ENCODE measurements around the gene GRIK2.

GRIK2 gene

GRCh38 chr6:101458336-101458735 is 64.8 kb downstream of the GRIK2 start:
- no peak for DNase-seq

DNA sequence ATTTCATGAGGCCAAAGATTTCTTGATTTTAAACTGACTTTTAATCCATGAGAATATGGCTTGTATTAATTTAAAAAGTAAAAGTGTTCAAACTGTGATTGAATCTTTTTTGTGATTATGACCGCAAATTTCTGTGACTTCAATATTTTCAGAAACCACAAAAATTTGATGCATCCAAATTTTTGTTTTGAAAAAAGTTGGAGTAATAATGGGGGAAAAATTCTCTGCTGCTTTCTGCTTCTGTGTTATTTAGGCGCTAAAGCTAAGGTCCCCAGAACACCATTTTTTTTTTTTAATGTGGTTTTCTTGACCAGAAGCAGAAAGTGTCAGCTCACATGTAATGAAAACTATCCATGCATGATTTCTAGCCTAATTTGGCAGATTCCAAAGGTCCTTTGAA is 65.3 kb downstream of the GRIK2 start:
- no peak for DNase-seq

- DNase-seq, result no peak
These were observed 69.1 kb downstream of the GRIK2 start for GRCh38 chr6:101462576-101462975.

GRCh38 chr6:101465863-101466262 is 72.4 kb downstream of the GRIK2 start:
- DNase-seq, result no peak

GRCh38 chr6:101477436-101477835 is 83.9 kb downstream of the GRIK2 start:
- DNase-seq, result no peak

DNA sequence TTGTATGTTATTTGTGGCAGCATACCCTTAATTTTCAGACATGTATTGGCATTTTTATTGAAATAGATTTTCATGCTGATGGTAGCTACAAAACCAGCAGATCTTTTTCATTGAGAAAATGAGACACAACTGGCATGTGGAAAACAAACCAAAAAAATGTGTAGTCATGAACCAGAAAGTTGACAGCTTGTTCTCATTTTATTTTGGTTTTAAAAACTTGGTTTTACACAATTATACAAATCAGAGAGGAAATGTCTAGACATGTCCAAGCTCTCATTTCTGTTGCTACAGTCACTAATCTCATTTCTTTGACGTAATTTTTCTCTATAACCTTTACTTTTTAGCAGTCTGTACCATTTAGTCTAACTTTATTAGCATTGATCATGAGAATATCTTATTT is 85.4 kb downstream of the GRIK2 start:
- no peak for DNase-seq

DNA sequence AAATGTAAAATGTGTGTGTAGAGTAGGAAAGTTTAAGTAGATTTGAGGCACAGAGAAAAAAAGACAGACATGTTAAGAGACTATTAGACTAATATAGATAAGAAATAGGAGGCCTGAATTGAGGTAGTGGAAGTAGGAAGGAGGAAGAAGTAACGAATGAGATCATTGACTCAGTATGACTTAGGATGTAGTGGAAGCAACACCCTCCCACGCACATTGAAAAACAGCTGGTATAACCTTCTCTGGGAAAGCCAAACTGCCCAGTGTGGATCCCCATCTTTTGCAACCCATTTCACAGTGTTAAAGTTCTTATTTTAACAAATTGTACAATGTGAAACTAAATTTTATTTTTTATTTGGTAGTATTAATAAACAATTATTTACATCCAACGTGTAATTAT is 89.1 kb downstream of the GRIK2 start:
- no peak for DNase-seq

GRCh38 chr6:101484781-101485180 is 91.3 kb downstream of the GRIK2 start:
- no peak for DNase-seq

- DNase-seq, result no peak
These were observed 92.6 kb downstream of the GRIK2 start for GRCh38 chr6:101486124-101486523.

DNA sequence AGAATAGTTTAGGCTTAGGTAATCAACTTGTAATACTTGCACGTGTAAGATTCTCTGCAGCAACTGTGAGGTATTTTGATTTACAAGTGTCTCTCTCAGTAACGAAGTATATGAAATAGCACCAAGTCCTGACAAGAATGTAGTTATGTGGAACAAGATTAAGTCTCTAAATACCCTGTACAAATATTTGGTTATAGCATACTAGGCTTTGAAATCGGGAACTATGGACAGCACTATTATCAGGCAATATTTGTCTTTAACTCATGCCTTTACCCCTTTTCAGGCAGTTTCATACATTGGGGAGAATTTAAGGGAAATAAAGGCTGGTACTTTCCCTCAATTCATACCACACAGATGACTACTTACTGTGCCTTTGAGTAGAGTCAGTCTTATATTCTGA is 93.2 kb downstream of the GRIK2 start:
- DNase-seq, result no peak

DNA sequence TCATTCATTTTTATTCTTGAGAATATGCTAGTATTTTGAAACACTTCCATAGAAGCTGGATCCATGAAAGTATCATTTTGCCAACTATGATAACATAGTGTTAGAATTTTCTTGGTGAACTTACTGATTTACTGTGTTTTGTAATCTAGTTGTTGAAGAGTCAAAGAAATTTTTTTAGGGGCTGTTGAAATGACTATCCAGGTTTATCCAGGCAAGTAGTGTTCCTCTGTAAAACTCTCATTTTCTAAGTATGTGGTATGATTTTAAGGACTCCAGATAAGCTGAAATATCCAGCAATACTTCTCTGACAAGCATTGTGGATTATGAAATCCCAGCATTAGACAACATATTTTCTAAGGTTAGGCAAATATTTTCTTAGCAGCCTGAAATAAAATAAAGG is 95.9 kb downstream of the GRIK2 start:
- DNase-seq, result no peak

DNA sequence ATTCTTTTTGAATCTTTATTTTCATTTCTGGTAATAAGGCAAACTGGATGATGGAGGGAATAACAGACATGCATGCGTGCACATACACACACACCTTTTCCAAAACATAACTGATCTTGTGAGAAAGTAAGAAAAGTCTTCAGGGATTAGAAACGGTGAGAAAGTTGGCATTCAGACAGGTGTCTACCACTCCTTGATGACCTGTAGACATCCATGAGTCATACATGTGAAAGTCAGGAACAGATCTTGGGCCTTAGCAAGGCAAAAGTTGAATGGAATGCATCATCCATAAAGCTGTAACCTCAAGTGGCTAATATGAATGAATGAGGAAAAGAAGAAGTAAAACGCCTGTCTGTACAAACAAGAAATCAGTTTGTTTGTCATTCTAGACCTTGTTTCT is 97.3 kb downstream of the GRIK2 start:
- no peak for DNase-seq

- no peak for DNase-seq
These were observed 109.3 kb downstream of the GRIK2 start for GRCh38 chr6:101502818-101503217.

GRCh38 chr6:101509536-101509935 is 116.0 kb downstream of the GRIK2 start:
- no peak for DNase-seq

GRCh38 chr6:101513181-101513580 is 119.7 kb downstream of the GRIK2 start:
- no peak for DNase-seq

DNA sequence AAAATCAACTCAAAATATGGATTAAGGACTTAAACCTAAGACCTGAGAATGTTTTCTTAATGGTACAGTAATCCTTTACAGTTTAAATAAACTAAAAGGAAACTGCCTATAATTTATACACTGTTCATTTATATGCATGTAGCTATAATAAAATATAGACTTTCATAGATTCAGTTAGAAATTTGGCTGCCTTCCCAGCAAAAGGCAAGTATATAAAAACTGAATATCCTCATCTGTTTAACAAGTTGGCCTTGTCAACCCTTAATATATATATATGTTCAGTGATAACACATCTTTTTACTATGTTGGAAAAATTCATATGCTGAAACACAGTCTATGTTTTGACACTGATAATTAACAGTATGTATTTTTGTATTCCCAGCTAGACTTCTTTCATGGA is 123.1 kb downstream of the GRIK2 start:
- DNase-seq, result no peak

DNA sequence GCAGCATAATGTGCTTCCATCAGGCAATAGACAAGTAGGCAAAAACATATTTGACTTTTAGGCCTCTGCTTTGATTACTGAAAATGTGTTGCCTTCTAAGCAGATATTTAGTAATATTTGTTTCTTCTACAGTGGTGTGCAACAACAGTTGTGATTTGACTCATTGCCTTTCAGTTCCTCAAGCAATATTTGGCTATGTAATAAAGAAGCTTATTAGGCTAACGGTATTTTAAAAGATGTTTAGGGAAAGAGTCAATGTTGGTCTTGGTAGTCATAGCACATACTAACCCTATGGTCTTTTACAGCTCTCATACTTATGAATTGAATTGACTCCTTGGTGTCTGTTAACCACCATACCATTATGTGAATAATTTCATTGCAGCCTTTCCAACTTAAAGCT is 124.1 kb downstream of the GRIK2 start:
- DNase-seq, result no peak

GRCh38 chr6:101522254-101522653 is 128.7 kb downstream of the GRIK2 start:
- DNase-seq, result no peak

DNA sequence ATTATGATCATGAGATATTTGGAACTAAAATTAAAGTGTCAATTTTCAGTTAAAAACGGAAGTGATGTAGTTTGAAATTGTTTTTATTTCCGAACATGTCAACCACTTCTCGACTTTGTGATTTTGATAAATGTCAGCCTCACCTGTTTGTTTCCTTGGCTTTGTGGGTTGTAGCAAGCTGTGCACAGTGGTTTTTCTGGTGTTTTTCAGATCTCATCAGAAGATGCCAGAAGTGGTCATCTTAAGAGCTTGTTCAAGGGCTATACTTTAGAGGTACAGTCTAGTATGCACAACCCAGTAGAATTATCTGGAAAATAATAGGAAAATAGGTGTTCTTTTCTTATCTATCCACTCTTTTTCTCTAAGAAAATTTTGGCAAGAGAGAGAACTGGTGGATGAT is 134.0 kb downstream of the GRIK2 start:
- no peak for DNase-seq

GRCh38 chr6:101528801-101529200 is 135.3 kb downstream of the GRIK2 start:
- no peak for DNase-seq

GRCh38 chr6:101531538-101531937 is 138.0 kb downstream of the GRIK2 start:
- no peak for DNase-seq

GRCh38 chr6:101534386-101534785 is 140.9 kb downstream of the GRIK2 start:
- no peak for DNase-seq

DNA sequence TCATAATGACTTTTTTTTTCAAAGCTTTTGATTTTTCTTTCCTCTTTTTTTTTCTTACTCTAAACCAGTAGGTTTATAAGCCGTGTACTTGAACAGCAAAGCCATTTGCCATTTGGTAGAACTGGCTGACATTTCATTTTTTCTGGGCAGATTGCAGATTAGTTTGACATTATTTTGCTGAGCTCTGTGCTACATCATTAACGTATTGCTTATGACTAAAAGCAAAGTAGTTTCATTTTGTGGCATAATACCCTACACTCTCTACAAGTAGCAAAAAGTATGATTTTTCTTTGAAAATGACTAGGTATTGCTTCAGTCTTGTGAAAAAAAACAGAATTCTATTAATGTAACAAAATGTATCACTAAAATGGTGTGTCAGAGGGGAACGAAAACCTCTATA is 141.3 kb downstream of the GRIK2 start:
- no peak for DNase-seq

GRCh38 chr6:101537753-101538316 is 144.3 kb downstream of the GRIK2 start:
- no peak for DNase-seq

GRCh38 chr6:101539510-101540245 is 146.2 kb downstream of the GRIK2 start:
- no peak for DNase-seq
